SKM-1 (cell line): Measurements from ENCODE around the gene MRPL46.
A peak's percentile ranks its signal among the peaks of the same experiment; 100 is the strongest.
"Not testable (repeated sequence)": the region's sequence is repeated elsewhere in the genome, so short reads cannot be mapped to it uniquely, and the experiment has no call there.

ENCODE experiments used
- DNase-seq: peaks from one replicate; lab custom pipeline; 2025; ENCODE audit not compliant: unreplicated experiment; lab: John Stamatoyannopoulos, UW

Gene MRPL46

GRCh38 chr15:88479169-88479568 lies 12.0 kb upstream of the MRPL46 start:
- DNase-seq: no peak

GRCh38 chr15:88477904-88478303 lies 10.7 kb upstream of the MRPL46 start:
- no peak for DNase-seq

- DNase-seq: no peak
Measured at GRCh38 chr15:88477126-88477525, 9.9 kb upstream of the MRPL46 start.

DNA sequence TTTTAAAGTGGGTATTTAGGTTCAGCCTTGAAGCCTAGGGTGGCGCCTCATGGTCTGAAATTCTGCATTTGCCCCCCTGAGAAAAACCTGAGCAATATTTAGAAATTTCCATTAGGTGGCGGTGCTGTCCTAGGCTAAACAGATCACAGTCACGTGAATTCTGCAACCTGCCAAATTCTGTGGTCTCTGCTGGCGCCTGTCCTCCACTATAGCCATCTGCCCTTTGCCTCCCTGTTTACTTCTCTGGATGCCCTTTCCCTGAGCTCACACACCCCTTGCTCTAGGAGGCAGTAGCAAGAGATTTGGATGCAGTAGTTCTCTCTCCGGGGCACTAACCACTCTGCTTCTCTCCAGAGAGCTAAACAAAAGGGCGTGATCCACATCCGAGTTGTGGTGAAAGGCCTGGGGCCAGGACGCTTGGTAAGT lies 9.5 kb upstream of the MRPL46 start:
- no peak for DNase-seq

DNA sequence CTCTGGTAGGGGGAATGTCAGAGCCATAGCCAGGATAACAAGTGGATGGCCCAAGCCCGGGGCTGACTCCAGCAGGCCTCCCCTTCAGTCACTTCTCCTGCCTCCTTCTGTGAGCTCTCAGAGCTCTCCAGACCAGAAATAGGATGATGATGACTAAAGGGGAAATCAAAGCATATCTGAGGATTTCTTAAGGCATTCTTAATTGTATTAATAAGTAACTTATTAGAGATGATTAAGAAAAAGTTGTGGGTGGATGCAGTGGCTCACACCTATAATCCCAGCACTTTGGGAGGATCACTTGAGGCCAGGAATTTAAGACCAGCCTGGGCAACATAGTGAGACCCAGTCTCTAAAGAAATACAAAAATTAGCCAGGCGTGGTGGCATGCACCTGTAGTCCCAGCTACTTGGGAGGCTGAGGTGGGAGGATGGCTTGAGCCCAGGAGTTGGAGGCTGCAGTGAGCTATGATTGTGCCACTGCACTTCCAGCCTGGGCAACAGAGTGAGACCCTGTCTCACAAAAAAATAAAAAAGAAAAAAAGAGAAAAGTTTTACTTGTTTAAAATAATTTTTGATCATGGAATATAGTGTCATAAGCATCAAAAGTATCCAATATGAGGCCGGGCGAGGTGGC lies 6.6 kb upstream of the MRPL46 start:
- not testable (repeated sequence) for DNase-seq

DNA sequence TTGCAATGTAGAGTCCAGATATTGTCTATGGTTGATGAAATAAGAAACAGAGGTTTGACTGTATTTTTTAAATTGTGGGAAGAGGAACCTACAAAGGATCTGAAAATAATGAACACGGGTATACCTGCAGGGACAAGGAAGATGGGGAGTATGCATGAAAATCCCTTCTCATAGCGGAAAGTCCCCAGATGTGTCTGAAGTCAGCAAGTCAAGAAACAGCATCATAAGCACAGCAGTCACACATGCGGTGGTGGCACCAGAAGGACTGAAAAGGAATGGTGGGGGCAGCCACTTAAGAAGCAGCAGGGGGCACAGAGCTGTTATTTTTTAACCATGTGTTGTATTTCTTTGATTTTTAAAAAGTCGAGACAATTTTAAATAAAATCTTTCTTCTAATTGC lies 5.0 kb upstream of the MRPL46 start:
- DNase-seq: no peak

DNA sequence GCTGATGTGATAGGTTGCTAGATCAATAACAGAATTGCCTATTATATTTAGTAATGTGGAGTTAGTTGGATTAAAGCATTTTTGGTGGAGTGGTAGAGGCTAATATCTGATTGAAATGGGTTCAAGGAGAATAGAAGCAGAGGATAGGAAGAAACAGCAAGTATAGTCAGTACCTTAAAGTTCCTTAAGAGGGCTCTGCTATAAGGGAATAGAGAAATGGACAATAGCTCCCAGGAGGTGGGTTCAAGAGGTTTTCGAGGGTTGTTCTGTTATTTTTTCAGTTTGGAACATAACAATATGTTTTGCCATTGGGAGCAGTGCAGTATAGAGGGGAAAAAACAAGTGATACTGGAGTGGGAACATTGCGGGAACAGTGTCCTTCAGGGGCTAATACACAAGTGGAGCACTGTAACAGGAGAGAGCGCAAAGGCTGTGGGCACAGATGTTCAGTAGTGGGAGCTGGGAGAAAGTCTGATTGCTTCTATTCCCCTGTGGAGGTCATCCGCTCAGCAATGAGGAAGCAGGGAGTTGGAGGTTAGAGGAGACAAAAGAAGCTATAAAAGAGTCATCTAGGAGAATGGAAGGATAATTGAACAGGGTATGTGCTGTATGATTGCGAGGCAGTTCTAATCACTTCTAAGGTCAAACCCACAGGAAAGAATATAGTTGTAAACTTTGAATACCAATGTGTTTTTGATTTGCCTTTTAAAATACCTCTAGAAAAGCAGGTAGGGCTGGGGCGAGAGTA lies 3.6 kb upstream of the MRPL46 start:
- DNase-seq: no peak

DNA sequence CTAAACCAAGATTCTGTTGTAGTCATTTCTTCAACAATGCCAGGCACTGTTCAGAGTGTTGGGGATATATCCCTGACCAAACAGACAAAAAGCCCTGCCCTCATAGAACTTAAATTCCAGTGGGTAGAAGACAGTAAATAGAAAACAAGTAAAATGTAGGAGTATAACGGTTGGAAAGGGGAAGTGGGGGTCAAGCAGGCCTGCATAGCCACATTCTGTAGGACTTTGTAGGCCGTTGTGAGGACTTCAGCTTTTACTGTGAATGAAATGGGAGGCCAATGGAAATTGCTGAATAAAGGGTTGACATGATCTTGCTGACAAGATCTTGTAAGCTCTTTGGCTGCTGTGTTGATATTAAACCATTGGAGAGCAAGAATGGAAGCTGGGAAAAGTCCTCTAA lies 2.1 kb upstream of the MRPL46 start:
- DNase-seq: no peak

- DNase-seq: not testable (repeated sequence)
Measured at GRCh38 chr15:88468721-88469120, 1.5 kb upstream of the MRPL46 start.

GRCh38 chr15:88467935-88468528 lies 844 bp upstream of the MRPL46 start:
- DNase-seq: no peak

- DNase-seq: no peak
Measured at GRCh38 chr15:88465633-88466224, 1.5 kb downstream of the MRPL46 start.

GRCh38 chr15:88463870-88464532 lies 3.2 kb downstream of the MRPL46 start:
- DNase-seq: no peak

DNA sequence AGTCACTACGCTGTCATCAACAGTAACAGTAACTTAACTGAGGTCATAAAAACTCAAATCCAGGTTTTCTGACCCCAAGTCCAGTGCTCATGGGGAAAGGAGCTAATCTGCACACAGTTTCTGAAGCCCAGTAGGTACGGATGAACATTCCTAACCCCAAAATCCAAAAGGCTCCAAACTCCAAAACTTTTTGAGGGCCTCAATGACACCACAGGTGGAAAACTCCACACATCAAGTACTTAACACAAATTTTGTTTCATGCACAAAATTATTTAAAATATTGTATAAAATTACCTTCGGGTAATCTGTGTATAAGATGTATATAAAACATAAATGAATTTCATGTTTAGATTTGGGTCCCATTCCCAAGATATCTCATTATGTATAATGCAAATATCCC lies 10.5 kb downstream of the MRPL46 start:
- no peak for DNase-seq

DNA sequence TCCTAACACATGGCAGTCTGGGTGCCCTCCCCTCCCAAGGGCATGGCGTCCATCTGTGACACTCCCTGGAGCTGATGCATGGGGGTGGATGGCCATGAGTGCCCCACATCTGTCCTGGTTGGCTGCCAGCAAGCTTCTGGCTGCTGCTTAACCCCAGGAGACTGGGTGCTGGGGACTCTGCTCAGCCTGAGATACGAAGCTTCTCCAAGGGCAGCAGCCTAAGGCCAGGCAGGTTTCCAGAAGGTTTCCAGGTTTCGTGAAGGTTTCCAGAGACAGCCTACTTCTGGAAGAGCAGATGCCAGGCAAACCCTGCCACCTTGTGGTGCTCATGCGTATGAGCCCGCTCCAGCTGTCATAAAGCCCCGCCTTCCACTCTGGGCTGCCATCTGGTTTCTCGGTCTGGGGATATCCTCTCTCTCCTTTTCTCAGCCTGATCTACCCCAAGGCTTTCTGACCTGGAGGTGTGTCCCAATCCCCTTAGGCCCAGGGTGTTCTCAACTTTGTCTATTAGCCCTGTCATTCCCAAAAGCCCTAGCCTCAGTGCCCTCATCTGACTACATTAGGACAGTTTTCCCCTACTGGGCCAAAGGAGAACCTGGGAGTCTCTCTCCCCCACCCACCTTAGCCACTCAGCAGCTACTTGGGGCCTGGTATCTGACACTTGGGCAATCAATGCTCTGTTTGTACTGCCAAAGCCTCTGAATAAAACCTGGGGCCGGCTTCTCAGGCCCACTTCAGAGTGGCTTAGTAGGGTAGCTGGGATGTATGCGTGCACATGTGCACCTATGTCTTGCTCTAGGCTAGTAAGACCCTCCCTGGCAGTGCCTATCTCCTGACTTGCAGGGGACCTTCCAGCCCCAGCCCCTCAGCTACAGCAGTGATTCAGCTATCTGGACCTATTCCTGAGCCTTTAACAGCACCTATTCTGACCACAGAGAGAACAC lies 12.0 kb downstream of the MRPL46 start:
- DNase-seq: no peak

GRCh38 chr15:88454236-88454635 lies 13.0 kb downstream of the MRPL46 start:
- no peak for DNase-seq

DNA sequence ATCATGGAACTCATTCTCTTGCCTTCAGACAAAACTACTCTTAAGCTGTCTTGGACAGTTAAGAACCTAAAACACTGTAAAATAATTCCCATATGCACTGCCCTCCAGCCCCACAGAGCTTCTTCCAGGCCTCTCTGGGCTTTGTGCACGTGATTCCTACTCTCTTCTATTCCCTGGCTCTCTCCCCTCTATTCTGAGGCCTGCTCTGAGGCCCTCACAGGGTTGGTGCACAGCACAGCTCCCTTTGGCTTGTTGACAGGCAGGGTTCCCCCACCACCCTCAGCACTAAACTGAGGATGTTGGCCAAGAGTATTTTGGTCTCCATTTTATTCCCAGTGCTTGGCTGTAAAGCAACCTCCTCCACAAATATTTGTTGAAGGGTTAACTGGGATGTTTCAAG lies 13.5 kb downstream of the MRPL46 start:
- DNase-seq: no peak

GRCh38 chr15:88450125-88450798 lies 16.9 kb downstream of the MRPL46 start:
- DNase-seq: peak; percentile 67

GRCh38 chr15:88449581-88449980 lies 17.6 kb downstream of the MRPL46 start:
- no peak for DNase-seq

GRCh38 chr15:88448991-88449461 lies 18.2 kb downstream of the MRPL46 start:
- no peak for DNase-seq

- DNase-seq: no peak
Measured at GRCh38 chr15:88447741-88448140, 19.4 kb downstream of the MRPL46 start.
